Measurements from ENCODE around the gene SEC31B. TPM values are rescaled to one million over a fixed set of nuclear protein-coding genes. Genes with fewer than 3 reads are reported as not detected.

SEC31B gene
- total and polyA plus RNA-seq, 9 of the 15 experiments (the other 6 are each of a cell fraction or from before 2014, with no cell fraction given) = 0.91 to 7.0 (median 2.4) TPM

- H3K9ac ChIP-seq (ENCODE audit: insufficient read depth in 1 of 2, low read depth in 2 of 2, low read length in 2 of 2) = no peak overlapping the region
- H3K4me2 ChIP-seq (ENCODE audit: insufficient read depth, low read length) = no peak overlapping the region
- H3K4me1 ChIP-seq (replicated peaks in 1 of 2; ENCODE audit: control insufficient read depth in 2 of 2, insufficient read depth in 2 of 2, low read length in 2 of 2) = no peaks in the 10 kb centered on the region
- no peaks in the 10 kb centered on the region for H4K20me1 ChIP-seq (replicated peaks; ENCODE audit: control insufficient read depth, insufficient read depth, low read length)
- intact Hi-C loops (cut with micrococcal nuclease) (no loop called here), in situ Hi-C loops (cut with MboI) (loop anchor here (10.0 to 25.0 kb wide), 2 partner anchors 307 to 460 kb away; no protein-coding TSS in a partner anchor)
- BruUV-seq (replicated peaks) = no TSS peak
- no peak overlapping the region for H3K27ac ChIP-seq (ENCODE audit: extremely low read depth, low read depth, low read length)
- H3K79me2 ChIP-seq (ENCODE audit: control insufficient read depth, insufficient read depth, low read length) = no peaks in the 10 kb centered on the region
- no peaks in the 10 kb centered on the region for H3K27me3 ChIP-seq (ENCODE audit: control insufficient read depth in 2 of 2, insufficient read depth in 2 of 2, low read length in 2 of 2)
- TF ChIP-seq RBM15 (IDR thresholded peaks at IDR 0.05; ENCODE audit: insufficient read depth, low read length) = no peak
- no peak for TF ChIP-seq NCOA6 (IDR thresholded peaks at IDR 0.05)
- no peak for TF ChIP-seq RBM25 (IDR thresholded peaks at IDR 0.05; ENCODE audit: low read depth, low read length, severe bottlenecking)
- CTCF ChIA-PET (ENCODE audit: low intra/inter-chr PET ratio) = no interaction called here
- H3K9me1 ChIP-seq (ENCODE audit: control insufficient read depth, insufficient read depth, low read length) = no peaks in the 10 kb centered on the region
- FAIRE-seq (no peak), ATAC-seq (no peak), DNase-seq (ENCODE audit: extremely low read depth in 1 of 4, low spot score in 3 of 4) (no peak)
- H2AFZ ChIP-seq (ENCODE audit: low read depth, low read length) = no peak overlapping the region
- 0 out of 3 replicates have a peak, but pooled peaks cover 2% of the 10 kb centered on the region for H3K36me3 ChIP-seq (ENCODE audit: control insufficient read depth, insufficient read depth, low read length)
- 79% methylated on average over 2 of the region's 2 CpGs for WGBS (ENCODE audit: insufficient coverage, low coverage, missing lambda C conversion rate)
- H3K9me3 ChIP-seq (replicated peaks; ENCODE audit: control insufficient read depth, insufficient read depth, low read depth, low read length) = no peaks in the 10 kb centered on the region
- no peak overlapping the region for H3K4me3 ChIP-seq
- POLR2A ChIA-PET = interaction anchor here (0.6 to 1.4 kb wide), 3 partner anchors 10 to 327 kb away, joined by 3 to 4 read pairs (median 3); no protein-coding TSS in a partner anchor
Observed at GRCh38 chr10:100554902-100555301, 35.2 kb upstream of the SEC31B start.

DNA sequence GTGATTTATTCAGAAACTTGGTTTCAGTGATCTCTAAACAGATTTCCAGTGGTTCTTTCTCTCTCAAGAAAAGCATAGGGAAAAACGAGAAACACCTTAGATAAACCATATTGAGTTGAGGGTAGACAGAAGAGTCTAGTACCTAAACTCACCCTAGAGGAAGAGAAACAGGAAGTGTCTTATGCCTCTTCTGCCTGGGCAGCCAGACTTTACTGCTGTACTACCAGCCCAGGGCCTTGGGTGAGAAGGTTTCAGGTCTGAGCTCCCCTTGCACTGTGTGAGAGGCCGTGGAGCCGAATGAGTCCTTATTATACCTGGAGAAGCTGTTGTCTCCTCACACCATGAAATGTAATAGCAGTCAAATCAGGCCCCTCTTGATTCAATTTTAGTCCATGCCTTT is 34.3 kb upstream of the SEC31B start:
- Histone ChIP-seq H3K4me3 (no peak overlapping the region), H4K20me1 (replicated peaks; ENCODE audit: control insufficient read depth, insufficient read depth, low read length) (no peaks in the 10 kb centered on the region), H2AFZ (ENCODE audit: low read depth, low read length) (no peak overlapping the region), H3K79me2 (ENCODE audit: control insufficient read depth, insufficient read depth, low read length) (no peaks in the 10 kb centered on the region), H3K36me3 (ENCODE audit: control insufficient read depth, insufficient read depth, low read length) (peaks cover 6% of the 10 kb centered on the region; the same call in 1 of the 3 replicates), H3K4me1 (replicated peaks in 1 of 2; ENCODE audit: control insufficient read depth in 2 of 2, insufficient read depth in 2 of 2, low read length in 2 of 2) (no peaks in the 10 kb centered on the region), H3K9me3 (replicated peaks; ENCODE audit: control insufficient read depth, insufficient read depth, low read depth, low read length) (no peaks in the 10 kb centered on the region), H3K9ac (ENCODE audit: insufficient read depth in 1 of 2, low read depth in 2 of 2, low read length in 2 of 2) (no peak overlapping the region), H3K9me1 (ENCODE audit: control insufficient read depth, insufficient read depth, low read length) (no peaks in the 10 kb centered on the region), H3K4me2 (ENCODE audit: insufficient read depth, low read length) (no peak overlapping the region), H3K27ac (ENCODE audit: extremely low read depth, low read depth, low read length) (no peak overlapping the region), H3K27me3 (ENCODE audit: control insufficient read depth in 2 of 2, insufficient read depth in 2 of 2, low read length in 2 of 2) (no peaks in the 10 kb centered on the region)
- FAIRE-seq = no peak
- no TSS peak for BruUV-seq (replicated peaks)
- no peak for ATAC-seq
- intact Hi-C loops (cut with micrococcal nuclease) (no loop called here), in situ Hi-C loops (cut with MboI) (loop anchor here (10.0 to 25.0 kb wide), 2 partner anchors 308 to 461 kb away; no protein-coding TSS in a partner anchor)
- 74% methylated on average over 3 of the region's 3 CpGs for WGBS (ENCODE audit: insufficient coverage, low coverage, missing lambda C conversion rate)
- TF ChIP-seq PHB (CRISPR knock-in tag; IDR thresholded peaks at IDR 0.05) (no peak), HMBOX1 (IDR thresholded peaks at IDR 0.05) (no peak), CBX1 (IDR thresholded peaks at IDR 0.05; ENCODE audit: low read depth) (no peak), CBFA2T3 (IDR thresholded peaks at IDR 0.05) (no peak), TAF15 (IDR thresholded peaks at IDR 0.05; ENCODE audit: low read depth, low read length) (no peak)
- POLR2A ChIA-PET = interaction anchor here (0.7 kb wide), 1 partner anchor 328 kb away, joined by 4 read pairs; no protein-coding TSS in a partner anchor
- CTCF ChIA-PET (ENCODE audit: low intra/inter-chr PET ratio) = no interaction called here
- no peak for DNase-seq (ENCODE audit: extremely low read depth in 1 of 4, low spot score in 3 of 4)
